NCI-H82 treated with DMSO at 0.1 percent for 48 hours (cell line): ENCODE results near the gene ATXN7L2.

ENCODE experiments used
- DNase-seq: peaks from one replicate; lab custom pipeline; 2025; ENCODE audit not compliant: unreplicated experiment; lab: John Stamatoyannopoulos, UW

The ATXN7L2 gene

GRCh38 chr1:109497449-109498160 is 13.9 kb downstream of the ATXN7L2 start:
- no peak for DNase-seq

GRCh38 chr1:109498161-109498801 is 14.6 kb downstream of the ATXN7L2 start:
- peak; percentile 40 for DNase-seq

- no peak for DNase-seq
Observed at GRCh38 chr1:109499081-109499480, 15.4 kb downstream of the ATXN7L2 start.

- DNase-seq, result peak; percentile 19
Observed at GRCh38 chr1:109499661-109500536, 16.2 kb downstream of the ATXN7L2 start.

GRCh38 chr1:109500941-109501381 is 17.3 kb downstream of the ATXN7L2 start:
- DNase-seq, result no peak

GRCh38 chr1:109501644-109502363 is 18.1 kb downstream of the ATXN7L2 start:
- DNase-seq, result no peak

GRCh38 chr1:109502364-109502851 is 18.7 kb downstream of the ATXN7L2 start:
- DNase-seq, result no peak

- no peak for DNase-seq
Observed at GRCh38 chr1:109503935-109504334, 20.2 kb downstream of the ATXN7L2 start.

- no peak for DNase-seq
Observed at GRCh38 chr1:109504974-109505373, 21.3 kb downstream of the ATXN7L2 start.

- DNase-seq, result no peak
Observed at GRCh38 chr1:109508001-109508872, 24.5 kb downstream of the ATXN7L2 start.

- no peak for DNase-seq
Observed at GRCh38 chr1:109508873-109509175, 25.1 kb downstream of the ATXN7L2 start.

- DNase-seq, result no peak
Observed at GRCh38 chr1:109509176-109510134, 25.8 kb downstream of the ATXN7L2 start, which contains the start of gene AMIGO1. Gene AMIGO1 (minus strand): TSS chr1:109509727. CDS start chr1:109508912, 815 bp downstream.

GRCh38 chr1:109513110-109513710 is 29.5 kb downstream of the ATXN7L2 start:
- no peak for DNase-seq

GRCh38 chr1:109514846-109515245 is 31.1 kb downstream of the ATXN7L2 start:
- DNase-seq, result no peak

GRCh38 chr1:109516872-109517271 is 33.2 kb downstream of the ATXN7L2 start:
- no peak for DNase-seq

- no peak for DNase-seq
Observed at GRCh38 chr1:109517337-109517736, 33.6 kb downstream of the ATXN7L2 start.

GRCh38 chr1:109521002-109521951 is 37.6 kb downstream of the ATXN7L2 start:
- DNase-seq, result no peak
